Duodenal mucosa (tissue), 2 donors: ENCODE data around the gene GRIPAP1.

Source experiments
- H3K27ac ChIP-seq: one replicate; pipeline ENCODE4 v1.7.0; 2013; ENCODE audit warnings: low read depth, low read length
- H3K27me3 ChIP-seq, 2 donors: one replicate each; pipeline ENCODE4 v1.7.0; 2013; ENCODE audit warnings: low read length in 2 of 2, control low read depth in 1 of 2; ENCODE audit not compliant: insufficient read depth in 2 of 2, control insufficient read depth in 1 of 2
- H3K36me3 ChIP-seq, 2 donors: one replicate each; pipeline ENCODE4 v1.7.0; 2013; ENCODE audit warnings: low read length in 2 of 2, control low read depth in 1 of 2; ENCODE audit not compliant: insufficient read depth in 2 of 2, control insufficient read depth in 1 of 2
- H3K4me1 ChIP-seq, 2 donors: one replicate each; pipeline ENCODE4 v1.7.0; 2013; ENCODE audit warnings: low read length in 2 of 2, control low read depth in 1 of 2; ENCODE audit not compliant: insufficient read depth in 2 of 2, control insufficient read depth in 1 of 2
- H3K4me3 ChIP-seq, 2 donors: one replicate each; pipeline ENCODE4 v1.7.0; 2013; ENCODE audit warnings: low read length in 2 of 2, low read depth in 1 of 2
- H3K9ac ChIP-seq, 2 donors: one replicate each; pipeline ENCODE4 v1.7.0; 2013; ENCODE audit warnings: low read length in 2 of 2, low read depth in 1 of 2
- H3K9me3 ChIP-seq, 2 donors: one replicate each; pipeline ENCODE4 v1.7.0; 2013; ENCODE audit warnings: low read length in 2 of 2, control low read depth in 1 of 2; ENCODE audit not compliant: control insufficient read depth in 1 of 2

The GRIPAP1 gene

GRCh38 chrX:48965959-48966358, 36.1 kb downstream of the GRIPAP1 start:
- no peak overlapping the region for H3K4me3 ChIP-seq
- H3K36me3 ChIP-seq, result no peaks in the 10 kb centered on the region
- no peak overlapping the region for H3K27ac ChIP-seq
- peaks cover 4 to 16% of the 10 kb centered on the region in 2 donors for H3K4me1 ChIP-seq
- no peak overlapping the region for H3K9ac ChIP-seq
- H3K9me3 ChIP-seq, result no peaks in the 10 kb centered on the region
- H3K27me3 ChIP-seq, result no peaks in the 10 kb centered on the region

- Histone ChIP-seq H3K9ac (peak overlapping the region in 1 of 2 donors; percentile 25), H3K4me3 (peak overlapping the region in 1 of 2 donors; percentile 32), H3K4me1 (peaks cover 17 to 26% of the 10 kb centered on the region in 2 donors), H3K36me3 (no peaks in the 10 kb centered on the region), H3K9me3 (no peaks in the 10 kb centered on the region), H3K27ac (no peak overlapping the region), H3K27me3 (no peaks in the 10 kb centered on the region)
Measured at GRCh38 chrX:48961585-48962091, 40.4 kb downstream of the GRIPAP1 start.

GRCh38 chrX:48960291-48960690, 41.8 kb downstream of the GRIPAP1 start:
- H3K36me3 ChIP-seq, result peaks cover 4% of the 10 kb centered on the region in 2 donors
- no peak overlapping the region for H3K27ac ChIP-seq
- H3K9ac ChIP-seq, result no peak overlapping the region
- no peak overlapping the region for H3K4me3 ChIP-seq
- no peaks in the 10 kb centered on the region for H3K9me3 ChIP-seq
- H3K27me3 ChIP-seq, result no peaks in the 10 kb centered on the region
- peaks cover 23 to 40% of the 10 kb centered on the region in 2 donors for H3K4me1 ChIP-seq

- Histone ChIP-seq H3K4me1 (peaks cover 33 to 51% of the 10 kb centered on the region in 2 donors), H3K27me3 (no peaks in the 10 kb centered on the region), H3K36me3 (peaks cover 4 to 14% of the 10 kb centered on the region in 2 donors), H3K9ac (peak overlapping the region; percentile 80 to 84), H3K4me3 (peak overlapping the region; percentile 65), H3K9me3 (no peaks in the 10 kb centered on the region), H3K27ac (peak overlapping the region; percentile 87)
Measured at GRCh38 chrX:48958635-48959094, 43.4 kb downstream of the GRIPAP1 start.

DNA sequence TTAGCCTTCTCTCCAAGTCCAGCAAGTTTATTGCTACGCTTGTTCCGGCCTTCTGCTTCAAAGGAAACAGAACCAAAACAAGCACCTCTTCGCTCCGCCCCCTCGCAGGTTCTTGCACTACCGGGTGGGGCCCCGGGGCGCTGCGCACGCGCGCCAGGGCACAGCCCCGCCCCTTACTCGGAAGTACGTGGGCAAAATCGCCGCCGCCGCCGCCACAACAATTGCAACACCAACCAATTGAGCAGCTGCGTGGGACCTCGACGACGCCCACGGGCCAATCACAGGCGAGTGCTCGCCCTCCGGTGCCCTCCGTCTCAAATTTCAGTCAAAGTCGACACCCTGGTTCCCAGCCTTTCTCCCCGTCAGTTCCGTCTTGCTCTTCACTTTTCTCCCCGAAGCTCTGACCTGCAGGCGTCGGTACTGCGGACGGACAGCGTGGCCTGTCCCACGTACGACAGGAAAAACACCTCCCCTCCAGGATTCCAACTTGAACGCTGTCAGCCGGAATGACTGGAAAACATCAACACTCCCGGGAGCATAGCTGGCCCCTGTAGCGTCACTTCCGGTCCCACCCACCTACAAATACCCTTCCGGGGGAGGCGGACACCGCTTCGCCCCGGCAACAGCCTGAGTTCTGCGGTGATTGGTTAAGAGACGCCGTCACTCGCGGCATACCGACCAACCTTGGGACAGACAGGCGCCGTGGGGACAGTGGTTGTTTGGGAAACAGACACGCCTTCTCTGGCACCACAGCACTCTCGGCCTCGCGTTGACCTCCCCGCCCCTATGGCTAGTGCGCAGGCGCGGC, 44.0 kb downstream of the GRIPAP1 start:
- Histone ChIP-seq H3K4me1 (peaks cover 40 to 53% of the 10 kb centered on the region in 2 donors), H3K36me3 (peaks cover 4 to 14% of the 10 kb centered on the region in 2 donors), H3K4me3 (peak overlapping the region; percentile 72 to 80), H3K9me3 (no peaks in the 10 kb centered on the region), H3K27me3 (no peaks in the 10 kb centered on the region), H3K27ac (peak overlapping the region; percentile 98), H3K9ac (peak overlapping the region; percentile 81 to 84)

GRCh38 chrX:48957477-48957826, 44.6 kb downstream of the GRIPAP1 start, which contains the start of gene OTUD5:
OTUD5 (minus strand) TSS chrX:48957607; CDS start chrX:48957570, 37 bp downstream.
- peaks cover 45 to 56% of the 10 kb centered on the region in 2 donors for H3K4me1 ChIP-seq
- peaks cover 4 to 14% of the 10 kb centered on the region in 2 donors for H3K36me3 ChIP-seq
- H3K9me3 ChIP-seq, result no peaks in the 10 kb centered on the region
- peak within 1 kb of the TSS; percentile 98 for H3K27ac ChIP-seq
- no peaks in the 10 kb centered on the region for H3K27me3 ChIP-seq
- peak within 1 kb of the TSS; percentile 81 to 90 for H3K9ac ChIP-seq
- H3K4me3 ChIP-seq, result peak within 1 kb of the TSS; percentile 75 to 80

DNA sequence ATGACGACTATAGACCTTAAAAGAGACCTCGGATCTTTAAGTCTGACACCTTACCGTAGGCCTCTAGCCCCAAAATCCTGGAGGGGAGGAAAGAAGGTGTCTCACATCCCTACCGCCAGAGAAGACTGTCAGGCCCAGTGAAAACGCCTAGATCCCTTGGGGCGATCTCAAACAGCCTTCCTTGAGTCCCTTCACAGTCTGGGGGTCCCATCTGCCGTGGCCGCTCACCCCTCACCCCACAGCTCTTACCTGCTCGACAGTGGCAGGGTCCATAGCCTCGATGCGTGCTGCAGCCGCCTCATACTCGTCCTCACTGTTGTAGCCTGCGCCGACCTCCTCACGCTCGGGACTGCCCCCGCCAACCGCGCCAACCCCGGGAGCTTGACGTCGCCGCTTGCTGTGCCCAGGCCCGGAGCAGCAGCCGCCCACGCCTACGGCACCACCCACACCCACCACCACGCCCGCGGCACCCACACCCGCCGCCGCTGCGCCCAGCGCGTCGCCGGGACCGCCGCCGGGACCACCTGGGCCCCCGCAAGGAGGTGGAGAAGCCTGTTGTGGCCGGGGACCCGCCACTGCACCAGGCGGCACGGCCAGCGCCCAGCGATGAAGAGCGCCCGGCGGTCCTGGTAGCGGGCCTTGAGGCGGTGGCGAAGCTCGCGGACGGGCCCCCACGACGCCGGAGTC, 45.2 kb downstream of the GRIPAP1 start:
- H3K4me3 ChIP-seq, result peak overlapping the region; percentile 72 to 75
- H3K9ac ChIP-seq, result peak overlapping the region; percentile 67 to 90
- H3K36me3 ChIP-seq, result peaks cover 4 to 14% of the 10 kb centered on the region in 2 donors
- H3K27ac ChIP-seq, result peak overlapping the region; percentile 50
- H3K27me3 ChIP-seq, result no peaks in the 10 kb centered on the region
- peaks cover 43 to 53% of the 10 kb centered on the region in 2 donors for H3K4me1 ChIP-seq
- H3K9me3 ChIP-seq, result no peaks in the 10 kb centered on the region

DNA sequence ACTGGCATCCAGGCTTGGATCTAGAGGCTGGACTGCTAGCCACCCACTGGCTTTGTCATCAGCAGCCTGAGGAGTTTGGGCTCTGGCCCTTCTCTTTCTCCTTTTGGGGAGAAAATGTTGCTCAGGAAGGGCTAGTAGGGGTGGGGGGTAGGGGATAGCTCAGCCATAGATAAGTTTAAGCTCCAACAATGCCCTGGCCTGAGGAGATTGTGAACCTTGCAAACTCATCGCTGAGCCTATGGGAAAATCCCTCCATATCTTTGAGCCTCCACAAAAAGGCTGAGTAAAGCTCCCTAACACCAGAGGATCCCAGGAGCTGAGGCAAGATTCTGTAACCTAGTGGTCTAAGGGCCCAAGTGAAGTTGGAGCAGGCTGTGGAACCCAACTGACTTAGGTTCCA, 53.5 kb downstream of the GRIPAP1 start:
- no peaks in the 10 kb centered on the region for H3K27me3 ChIP-seq

GRCh38 chrX:48945517-48946348, 56.3 kb downstream of the GRIPAP1 start:
- H3K9ac ChIP-seq, result no peak overlapping the region
- H3K36me3 ChIP-seq, result peaks cover 0 to 7% of the 10 kb centered on the region in 2 donors
- no peak overlapping the region for H3K27ac ChIP-seq
- H3K27me3 ChIP-seq, result no peaks in the 10 kb centered on the region
- H3K4me1 ChIP-seq, result peaks cover 17 to 22% of the 10 kb centered on the region in 2 donors
- no peak overlapping the region for H3K4me3 ChIP-seq
- no peaks in the 10 kb centered on the region for H3K9me3 ChIP-seq

More for the DNA sequence above, 53.5 kb downstream of the GRIPAP1 start:
- Histone ChIP-seq H3K4me1 (peaks cover 10 to 13% of the 10 kb centered on the region in 2 donors), H3K27ac (no peak overlapping the region), H3K9me3 (no peaks in the 10 kb centered on the region), H3K4me3 (no peak overlapping the region), H3K36me3 (peaks cover 0 to 3% of the 10 kb centered on the region in 2 donors), H3K9ac (no peak overlapping the region)
